HL-60 (cell line): Measurements from ENCODE around the gene LAMA3.

ENCODE experiments used
- DNase-seq, 2 experiments: peaks; one replicate each; pipeline ENCODE4 v3.0.0-alpha.2; 2010 to 2020; ENCODE audit warnings: low read depth in 1 of 2, low spot score in 1 of 2
- H3K27ac ChIP-seq: fragments of 250-450 bp; sonication (Bioruptor Pico); replicated peaks from 2 replicates; pipeline ENCODE4 v1.5.1; 2020; ENCODE audit warnings: mild to moderate bottlenecking, moderate library complexity
- H3K27me3 ChIP-seq: fragments of 250-450 bp; sonication (Bioruptor Pico); 2 replicates; pipeline ENCODE4 v1.5.1; 2021; ENCODE audit warnings: mild to moderate bottlenecking, moderate library complexity; ENCODE audit not compliant: insufficient read depth, poor library complexity, severe bottlenecking
- H3K4me3 ChIP-seq: replicated peaks from 2 replicates; pipeline ENCODE4 v1.5.1; 2011; ENCODE audit warnings: mild to moderate bottlenecking, control low read depth, low read length; ENCODE audit not compliant: insufficient read depth
- GABPA ChIP-seq: IDR thresholded peaks from 2 replicates; pipeline ENCODE4 v1.6.1; 2012; ENCODE audit warnings: low read depth
- POLR2AphosphoS5 ChIP-seq: IDR thresholded peaks from 2 replicates; pipeline ENCODE4 v1.6.1; 2012; ENCODE audit warnings: low read depth
- SPI1 ChIP-seq: IDR thresholded peaks from 2 replicates; pipeline ENCODE4 v1.6.1; 2012; ENCODE audit warnings: low read depth, mild to moderate bottlenecking, borderline replicate concordance
- TF ChIP-seq, protein P1 (sequence below): IDR thresholded peaks from one replicate; pipeline ENCODE4 v1.5.1; 2011; ENCODE audit warnings: low read length, control low read depth, inconsistent platforms; ENCODE audit not compliant: insufficient read depth
- TF ChIP-seq, protein P2 (sequence below): IDR thresholded peaks from 2 replicates; pipeline ENCODE4 v1.6.1; 2012; ENCODE audit warnings: low read depth; ENCODE audit not compliant: insufficient replicate concordance

LAMA3 gene

DNA sequence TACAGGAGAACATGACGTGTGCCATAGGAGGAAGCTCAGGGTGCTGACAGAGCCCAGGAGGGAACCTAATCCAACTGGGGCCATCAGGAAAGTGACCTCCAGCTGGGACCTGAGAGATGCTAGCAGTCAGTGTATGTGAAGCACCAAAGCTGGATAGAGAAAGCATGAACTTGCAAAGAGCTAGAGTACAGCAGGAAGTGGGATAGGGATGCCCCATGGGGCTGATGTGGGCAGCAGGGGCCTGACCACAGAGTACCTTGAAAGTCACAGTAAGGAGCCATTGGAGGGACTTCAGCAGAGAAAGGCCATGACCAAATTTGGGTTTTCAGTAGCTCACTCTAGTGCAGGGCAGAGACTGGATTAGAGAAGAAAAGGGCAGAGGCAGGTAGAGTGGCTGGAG lies 233.7 kb downstream of the LAMA3 start:
- no peak overlapping the region for H3K4me3 ChIP-seq
- DNase-seq = no peak
- H3K27me3 ChIP-seq = peaks cover 5% of the 10 kb centered on the region
- TF ChIP-seq POLR2AphosphoS5 = no peak
- H3K27ac ChIP-seq = no peak overlapping the region

DNA sequence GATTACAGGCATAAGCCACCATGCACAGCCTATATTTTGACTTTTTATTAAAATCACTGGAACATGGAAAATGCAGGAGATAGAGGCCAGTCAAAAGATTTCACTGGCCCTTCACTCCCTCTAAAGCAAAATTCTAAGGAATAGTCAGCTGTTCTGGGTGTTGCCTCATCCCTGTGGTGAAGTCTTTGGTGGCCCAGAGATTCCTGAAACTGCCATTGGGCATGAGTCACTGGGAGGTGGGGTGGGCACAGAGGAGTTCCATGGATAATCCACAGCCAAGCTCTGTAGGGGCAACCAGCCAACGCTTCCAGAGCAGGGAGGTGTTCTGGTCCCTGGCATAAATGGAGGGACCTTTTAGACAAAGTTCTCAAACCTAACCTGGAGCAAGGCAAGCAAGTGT lies 235.6 kb downstream of the LAMA3 start:
- Histone ChIP-seq H3K27me3 (no peaks in the 10 kb centered on the region), H3K27ac (no peak overlapping the region), H3K4me3 (no peak overlapping the region)
- TF ChIP-seq POLR2AphosphoS5 (no peak), SPI1 (no peak), GABPA (no peak)
- TF ChIP-seq, protein P1, sequence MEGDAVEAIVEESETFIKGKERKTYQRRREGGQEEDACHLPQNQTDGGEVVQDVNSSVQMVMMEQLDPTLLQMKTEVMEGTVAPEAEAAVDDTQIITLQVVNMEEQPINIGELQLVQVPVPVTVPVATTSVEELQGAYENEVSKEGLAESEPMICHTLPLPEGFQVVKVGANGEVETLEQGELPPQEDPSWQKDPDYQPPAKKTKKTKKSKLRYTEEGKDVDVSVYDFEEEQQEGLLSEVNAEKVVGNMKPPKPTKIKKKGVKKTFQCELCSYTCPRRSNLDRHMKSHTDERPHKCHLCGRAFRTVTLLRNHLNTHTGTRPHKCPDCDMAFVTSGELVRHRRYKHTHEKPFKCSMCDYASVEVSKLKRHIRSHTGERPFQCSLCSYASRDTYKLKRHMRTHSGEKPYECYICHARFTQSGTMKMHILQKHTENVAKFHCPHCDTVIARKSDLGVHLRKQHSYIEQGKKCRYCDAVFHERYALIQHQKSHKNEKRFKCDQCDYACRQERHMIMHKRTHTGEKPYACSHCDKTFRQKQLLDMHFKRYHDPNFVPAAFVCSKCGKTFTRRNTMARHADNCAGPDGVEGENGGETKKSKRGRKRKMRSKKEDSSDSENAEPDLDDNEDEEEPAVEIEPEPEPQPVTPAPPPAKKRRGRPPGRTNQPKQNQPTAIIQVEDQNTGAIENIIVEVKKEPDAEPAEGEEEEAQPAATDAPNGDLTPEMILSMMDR = no peak
- TF ChIP-seq, protein P2, sequence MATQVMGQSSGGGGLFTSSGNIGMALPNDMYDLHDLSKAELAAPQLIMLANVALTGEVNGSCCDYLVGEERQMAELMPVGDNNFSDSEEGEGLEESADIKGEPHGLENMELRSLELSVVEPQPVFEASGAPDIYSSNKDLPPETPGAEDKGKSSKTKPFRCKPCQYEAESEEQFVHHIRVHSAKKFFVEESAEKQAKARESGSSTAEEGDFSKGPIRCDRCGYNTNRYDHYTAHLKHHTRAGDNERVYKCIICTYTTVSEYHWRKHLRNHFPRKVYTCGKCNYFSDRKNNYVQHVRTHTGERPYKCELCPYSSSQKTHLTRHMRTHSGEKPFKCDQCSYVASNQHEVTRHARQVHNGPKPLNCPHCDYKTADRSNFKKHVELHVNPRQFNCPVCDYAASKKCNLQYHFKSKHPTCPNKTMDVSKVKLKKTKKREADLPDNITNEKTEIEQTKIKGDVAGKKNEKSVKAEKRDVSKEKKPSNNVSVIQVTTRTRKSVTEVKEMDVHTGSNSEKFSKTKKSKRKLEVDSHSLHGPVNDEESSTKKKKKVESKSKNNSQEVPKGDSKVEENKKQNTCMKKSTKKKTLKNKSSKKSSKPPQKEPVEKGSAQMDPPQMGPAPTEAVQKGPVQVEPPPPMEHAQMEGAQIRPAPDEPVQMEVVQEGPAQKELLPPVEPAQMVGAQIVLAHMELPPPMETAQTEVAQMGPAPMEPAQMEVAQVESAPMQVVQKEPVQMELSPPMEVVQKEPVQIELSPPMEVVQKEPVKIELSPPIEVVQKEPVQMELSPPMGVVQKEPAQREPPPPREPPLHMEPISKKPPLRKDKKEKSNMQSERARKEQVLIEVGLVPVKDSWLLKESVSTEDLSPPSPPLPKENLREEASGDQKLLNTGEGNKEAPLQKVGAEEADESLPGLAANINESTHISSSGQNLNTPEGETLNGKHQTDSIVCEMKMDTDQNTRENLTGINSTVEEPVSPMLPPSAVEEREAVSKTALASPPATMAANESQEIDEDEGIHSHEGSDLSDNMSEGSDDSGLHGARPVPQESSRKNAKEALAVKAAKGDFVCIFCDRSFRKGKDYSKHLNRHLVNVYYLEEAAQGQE = no peak
- DNase-seq = no peak

DNA sequence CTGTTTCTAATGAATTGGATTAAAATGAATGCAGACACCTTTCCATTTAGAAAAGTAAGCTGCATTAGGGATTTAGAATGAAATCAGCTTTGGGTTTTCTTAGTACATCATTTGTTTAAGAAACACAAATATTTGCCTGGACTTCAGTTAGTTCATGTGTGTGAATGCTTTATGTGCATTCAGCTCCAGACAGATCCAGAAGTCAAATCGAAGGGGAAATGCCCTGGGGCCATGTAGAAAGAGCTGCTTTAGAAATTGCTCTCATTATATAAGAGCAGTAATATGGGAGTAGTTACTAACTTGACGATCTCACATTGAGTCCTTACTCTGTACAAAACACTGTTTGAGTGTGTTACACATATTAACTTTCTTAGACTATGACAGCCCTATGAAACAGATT lies 237.3 kb downstream of the LAMA3 start:
- H3K27ac ChIP-seq = no peak overlapping the region
- TF ChIP-seq, protein P2 = no peak
- TF ChIP-seq POLR2AphosphoS5 = no peak
- TF ChIP-seq GABPA = no peak
- TF ChIP-seq SPI1 = no peak
- TF ChIP-seq, protein P1 = no peak
- no peaks in the 10 kb centered on the region for H3K27me3 ChIP-seq
- H3K4me3 ChIP-seq = no peak overlapping the region
- no peak for DNase-seq

- no peak overlapping the region for H3K4me3 ChIP-seq
- DNase-seq = no peak
- no peaks in the 10 kb centered on the region for H3K27me3 ChIP-seq
- TF ChIP-seq, protein P2 = no peak
- TF ChIP-seq SPI1 = no peak
- no peak for TF ChIP-seq GABPA
- TF ChIP-seq, protein P1 = no peak
- TF ChIP-seq POLR2AphosphoS5 = no peak
- H3K27ac ChIP-seq = no peak overlapping the region
Measured at GRCh38 chr18:23927821-23928746, 238.8 kb downstream of the LAMA3 start.
